ENCODE results near the gene LRSAM1.
A peak's percentile ranks its signal among the peaks of the same experiment; 100 is the strongest.

- 0 out of 2 replicates have a peak, but pooled peaks have one; percentile 14 for TF ChIP-seq POLR2AphosphoS5 (IDR thresholded peaks at IDR 0.05; ENCODE audit: low read depth, low read length)
- TF ChIP-seq TAF1 (IDR thresholded peaks at IDR 0.05; ENCODE audit: low read depth, low read length), result no peak
- TF ChIP-seq POLR2A (IDR thresholded peaks at IDR 0.05; ENCODE audit: low read depth, low read length), result peak; percentile 64; the same call in 1 of the 2 replicates
- TF ChIP-seq PAX5 (IDR thresholded peaks at IDR 0.05; ENCODE audit: insufficient read depth, low read length, severe bottlenecking), result no peak
- TF ChIP-seq SPI1 (IDR thresholded peaks at IDR 0.05; ENCODE audit: low read depth, low read length), result no peak
Measured at GRCh38 chr9:127446713-127447415, 4.4 kb upstream of the LRSAM1 start.

Measured in GM12891 (cell line).